Heart right ventricle (tissue), 16 donors: ENCODE measurements around the gene SSBP3. TPM values are rescaled to one million over a fixed set of nuclear protein-coding genes. Genes with fewer than 3 reads are reported as not detected.

Source experiments
- ATAC-seq, 8 donors: fragments of 200-7000 bp; cut with Tn5 transposase; one replicate each; pipeline ENCODE4 v1.9.1; 2020; ENCODE audit warnings: mild to moderate bottlenecking in 8 of 8, moderate library complexity in 8 of 8, moderate number of reproducible peaks in 1 of 8
- DNase-seq, 2 donors: peaks; one replicate each; pipeline ENCODE4 v3.0.0-alpha.2; 2020
- H3K27ac ChIP-seq, 10 donors: fragments of 200-600 bp; sonication (generic) in 2 of 10; one replicate each; pipeline versions ENCODE4 v1.5.0 to v1.8.0; 2020 to 2022; ENCODE audit warnings: mild to moderate bottlenecking in 3 of 10
- H3K27me3 ChIP-seq, 7 donors: fragments of 200-600 bp; one replicate each; pipeline ENCODE4 v1.8.0; 2021 to 2022; ENCODE audit warnings: mild to moderate bottlenecking in 2 of 7
- H3K36me3 ChIP-seq, 9 donors: fragments of 200-600 bp; sonication (generic) in 1 of 9; one replicate each; pipeline versions ENCODE4 v1.5.0 to v1.8.0; 2020 to 2022; ENCODE audit warnings: mild to moderate bottlenecking in 2 of 9
- H3K4me1 ChIP-seq, 9 donors: fragments of 200-600 bp; sonication (generic) in 1 of 9; one replicate each; pipeline versions ENCODE4 v1.5.0 to v1.8.0; 2020 to 2022; ENCODE audit warnings: mild to moderate bottlenecking in 4 of 9
- H3K4me3 ChIP-seq, 10 donors: fragments of 200-600 bp; sonication (generic) in 2 of 10; one replicate each; pipeline versions ENCODE4 v1.5.0 to v1.8.0; 2020 to 2022; ENCODE audit warnings: mild to moderate bottlenecking in 7 of 10, moderate library complexity in 2 of 10
- H3K9me3 ChIP-seq, 11 donors: fragments of 200-600 bp in 10 of 11; sonication (generic) in 2 of 11; one replicate each; pipeline versions ENCODE4 v1.5.0 to v1.8.0; 2013 to 2022; ENCODE audit warnings: mild to moderate bottlenecking in 2 of 11, control low read depth in 1 of 11, moderate library complexity in 1 of 11
- WGBS, 2 donors: extraction: QIAGEN DNeasy Blood & Tissue Kit; methylation state at CpG; one replicate each; pipeline ENCODE4 v1.1.7; 2013; ENCODE audit warnings: inconsistent platforms in 1 of 2; 5-methylcytosine and 5-hydroxymethylcytosine counted together
- intact Hi-C, 10 donors: fragments of 100-400 bp; cut with DNase I; formaldehyde crosslinking; loops; one replicate each; pipeline versions ENCODE4 v1.11.1 to v1.14.2; 2022
- polyA plus RNA-seq, 2 donors: library from polyadenylated mRNA; stranded (reverse); fragments of 200-250 nt; gene quantifications; one replicate each; pipeline ENCODE4 v1.2.3, GENCODE V29; 2013
- total RNA-seq, 10 donors: library from RNA; stranded (reverse); fragmentation: NEBNext Ultra II Directional in 3 of 10; extraction: Animal tissue kit (Norgen Biotek cat#: 25700) in 3 of 10; gene quantifications; one replicate each; pipeline versions ENCODE4 v1.2.1 to v1.2.4, GENCODE V29; 2021 to 2023
- TF ChIP-seq, protein P1 (sequence below), 9 donors: fragments of 200-600 bp; sonication (generic) in 2 of 9; IDR thresholded peaks; one replicate each; pipeline versions ENCODE4 v1.5.0 to v1.8.0; 2021 to 2022; ENCODE audit warnings: antibody characterized with exemption in 9 of 9, mild to moderate bottlenecking in 5 of 9, moderate library complexity in 1 of 9
- donor health status: Arrhythmogenic right ventricular cardiomyopathy.
- donor health status: ischemic (EF 13 %, LVEDD 7.1; RV severe dilation, severe dysfunction).
- donor health status: healthy with polysubstance abuse.
- donor health status: DM: no; HTN: yes; CAD: no.
- donor health status: DM: no; HTN: no; CAD: no.
- donor health status: ischemic (EF 25% LVEDD 6.9; RV normal size, moderate dysfunction).
- donor health status: ischemic (EF 25% LVEDD 5.7; RV mildly dilated, moderate dysfunction).
- donor health status: healthy.
- donor health status: DM: yes; HTN: yes; CAD: no.
- donor health status: Ischemic cardiomyopathy.
- donor health status: ischemic (EF 35%, LVEDD 5.7; RV mildly dilated, moderate dysfunction).
- donor health status: nonischemic (EF 11% LVEDD 7.7; RV severe dilation, severe dysfunction).
- donor health status: DM: yes; HTN: yes; CAD: no.
- donor health status: PGD.
- donor health status: ischemic (EF 29% LVEDD 5.4; RV normal size, mild dysfunction).
- donor health status: nonischemic (EF 23%, LVEDD 6.1; RV moderate dilation, normal function).

The SSBP3 gene
- total and polyA plus RNA-seq, 12 donors, result 17.6 to 71.9 (median 52.8) TPM

DNA sequence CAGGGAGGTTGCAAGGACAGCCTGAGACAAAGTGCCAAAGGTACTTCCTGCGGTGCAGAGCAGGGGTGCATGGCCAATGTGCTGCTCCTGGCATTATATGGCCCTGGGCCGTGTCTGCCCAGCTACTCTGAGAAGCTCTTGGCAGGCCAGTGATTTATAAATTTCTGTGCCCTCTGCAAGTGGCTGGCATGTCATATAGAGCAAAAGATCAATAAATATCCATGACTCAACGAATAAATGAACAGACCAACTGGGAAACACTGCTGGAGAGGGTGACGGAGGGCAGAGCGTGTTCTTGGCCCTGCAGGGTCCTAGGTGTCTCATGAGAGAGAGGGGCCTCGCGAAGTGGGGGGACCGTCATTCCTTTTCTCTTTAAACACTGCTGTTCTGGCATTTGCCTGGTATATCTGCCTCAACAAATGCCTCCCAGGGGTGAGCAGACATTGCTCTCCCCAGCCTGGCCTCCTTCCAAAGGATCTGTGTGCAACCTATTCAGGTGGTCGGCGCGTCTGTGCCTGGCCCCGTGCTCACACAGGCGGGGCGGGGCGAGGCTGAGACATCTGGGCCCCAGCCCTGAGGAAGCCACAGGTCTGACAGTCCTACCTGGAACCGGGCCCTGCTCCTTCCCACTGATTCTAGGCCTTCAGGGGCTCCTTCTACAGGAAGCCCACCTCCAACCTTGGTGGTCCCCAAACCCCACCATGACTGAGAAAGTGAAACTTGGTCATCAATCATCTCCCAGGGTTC is 123.9 kb downstream of the SSBP3 start:
- ATAC-seq, result no peak
- TF ChIP-seq, protein P1, sequence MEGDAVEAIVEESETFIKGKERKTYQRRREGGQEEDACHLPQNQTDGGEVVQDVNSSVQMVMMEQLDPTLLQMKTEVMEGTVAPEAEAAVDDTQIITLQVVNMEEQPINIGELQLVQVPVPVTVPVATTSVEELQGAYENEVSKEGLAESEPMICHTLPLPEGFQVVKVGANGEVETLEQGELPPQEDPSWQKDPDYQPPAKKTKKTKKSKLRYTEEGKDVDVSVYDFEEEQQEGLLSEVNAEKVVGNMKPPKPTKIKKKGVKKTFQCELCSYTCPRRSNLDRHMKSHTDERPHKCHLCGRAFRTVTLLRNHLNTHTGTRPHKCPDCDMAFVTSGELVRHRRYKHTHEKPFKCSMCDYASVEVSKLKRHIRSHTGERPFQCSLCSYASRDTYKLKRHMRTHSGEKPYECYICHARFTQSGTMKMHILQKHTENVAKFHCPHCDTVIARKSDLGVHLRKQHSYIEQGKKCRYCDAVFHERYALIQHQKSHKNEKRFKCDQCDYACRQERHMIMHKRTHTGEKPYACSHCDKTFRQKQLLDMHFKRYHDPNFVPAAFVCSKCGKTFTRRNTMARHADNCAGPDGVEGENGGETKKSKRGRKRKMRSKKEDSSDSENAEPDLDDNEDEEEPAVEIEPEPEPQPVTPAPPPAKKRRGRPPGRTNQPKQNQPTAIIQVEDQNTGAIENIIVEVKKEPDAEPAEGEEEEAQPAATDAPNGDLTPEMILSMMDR (IDR thresholded peaks at IDR 0.05), result no peak
- Histone ChIP-seq H3K36me3 (peaks cover 0 to 18% (median 3%) of the 10 kb centered on the region in 9 donors), H3K9me3 (no peaks in the 10 kb centered on the region), H3K27me3 (no peaks in the 10 kb centered on the region), H3K4me1 (peaks cover 32 to 68% (median 55%) of the 10 kb centered on the region in 9 donors), H3K27ac (no peak overlapping the region), H3K4me3 (no peak overlapping the region)
- 86 to 89% methylated on average over 16 of the region's 16 CpGs for WGBS, 2 donors
- DNase-seq, result no peak
- intact Hi-C loops, result no loop called here

DNA sequence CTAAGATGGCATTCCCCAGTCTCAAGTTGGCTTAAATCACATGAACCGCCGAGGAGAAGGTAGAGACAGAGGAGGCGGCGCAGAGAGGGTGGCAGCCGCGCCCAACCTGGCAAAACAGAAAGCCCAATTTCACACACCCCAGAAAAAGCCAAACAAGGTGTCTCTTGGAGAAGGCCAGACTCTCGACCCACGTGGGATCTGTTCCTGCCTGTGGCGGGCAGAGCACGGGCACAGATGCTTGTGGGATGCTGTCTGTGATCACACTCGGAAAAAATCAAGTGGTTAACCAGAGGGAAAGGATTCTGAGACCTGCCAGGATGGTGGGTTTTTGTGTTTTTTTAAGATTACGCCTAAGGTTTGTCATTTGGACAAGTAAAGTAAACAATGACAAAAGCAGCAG is 125.5 kb downstream of the SSBP3 start:
- TF ChIP-seq, protein P1 (IDR thresholded peaks at IDR 0.05), result no peak
- ATAC-seq (no peak), DNase-seq (no peak)
- no peak overlapping the region for H3K4me3 ChIP-seq
- whole genome bisulfite sequencing, 2 donors, result 95 to 96% methylated on average over 12 of the region's 12 CpGs
- intact Hi-C loops, result no loop called here
- peaks cover 31 to 68% (median 55%) of the 10 kb centered on the region in 9 donors for H3K4me1 ChIP-seq
- H3K27ac ChIP-seq, result no peak overlapping the region
- H3K27me3 ChIP-seq, result no peaks in the 10 kb centered on the region
- H3K9me3 ChIP-seq, result no peaks in the 10 kb centered on the region
- H3K36me3 ChIP-seq, result peaks cover 0 to 18% (median 3%) of the 10 kb centered on the region in 9 donors

DNA sequence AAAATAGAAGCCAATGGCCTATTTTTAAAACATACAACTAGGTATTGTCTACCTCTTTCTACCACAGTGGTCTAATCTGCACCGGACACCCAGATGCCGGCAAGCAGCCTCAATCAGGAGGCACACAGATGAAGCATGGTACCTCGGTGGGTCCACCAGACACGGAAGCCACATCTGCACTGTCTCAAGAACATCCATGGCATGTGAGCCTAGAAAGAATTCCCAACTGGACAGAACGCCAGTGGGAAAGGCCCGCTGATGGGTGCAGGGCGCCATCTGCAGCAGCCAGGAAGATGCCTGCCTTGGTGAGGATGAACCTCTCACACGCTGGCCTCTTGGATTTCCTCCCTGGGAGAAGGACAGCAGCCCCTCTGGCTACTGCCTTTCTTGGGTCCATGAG is 126.7 kb downstream of the SSBP3 start:
- DNase-seq (no peak), ATAC-seq (no peak)
- H3K4me1 ChIP-seq, result peaks cover 43 to 77% (median 67%) of the 10 kb centered on the region in 9 donors
- TF ChIP-seq, protein P1 (IDR thresholded peaks at IDR 0.05), result no peak
- peak overlapping the region in 9 of 10 donors; percentile 14 to 91 (median 81) for H3K27ac ChIP-seq
- no peak overlapping the region for H3K4me3 ChIP-seq
- no peaks in the 10 kb centered on the region for H3K9me3 ChIP-seq
- H3K36me3 ChIP-seq, result peaks cover 0 to 18% (median 3%) of the 10 kb centered on the region in 9 donors
- 94 to 96% methylated on average over 8 of the region's 8 CpGs for WGBS, 2 donors
- intact Hi-C loops, result loop anchor here in 7 of 10 donors (5.0 to 10.0 kb wide), 7 partner anchors 33 to 208 kb away; partner anchors contain the start of genes SSBP3 (in 3 of the 7), CYB5RL (in 1 of the 7) and MRPL37 (in 1 of the 7)
- H3K27me3 ChIP-seq, result no peaks in the 10 kb centered on the region

DNA sequence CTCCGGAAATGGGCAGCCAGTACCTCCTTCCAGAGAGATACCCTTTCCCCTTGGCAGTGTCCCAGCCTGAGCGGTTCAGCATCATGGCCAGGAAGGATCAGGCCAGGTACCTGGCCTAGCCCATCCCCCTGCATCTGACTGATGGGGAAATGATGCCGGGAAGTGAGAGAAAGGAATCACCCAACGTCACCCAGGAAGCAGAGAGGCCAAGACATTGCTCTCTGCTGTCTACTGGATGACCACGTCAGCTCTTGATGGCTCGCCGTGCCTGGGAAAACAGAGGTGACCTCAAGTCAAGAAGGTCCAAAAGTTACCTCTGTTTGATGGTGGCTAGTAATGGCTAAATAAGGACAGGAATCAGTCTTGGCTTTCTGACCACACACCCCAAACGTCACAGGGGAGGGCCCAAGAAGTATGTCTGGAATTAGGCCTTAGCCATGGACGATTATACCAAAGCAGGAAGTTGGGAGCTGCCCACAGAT is 127.2 kb downstream of the SSBP3 start:
- DNase-seq (peak in 1 of 2 donors; percentile 41), ATAC-seq (peak in 5 of 8 donors; percentile 6 to 67 (median 28))
- peaks cover 0 to 18% (median 3%) of the 10 kb centered on the region in 9 donors for H3K36me3 ChIP-seq
- intact Hi-C loops, result loop anchor here in 7 of 10 donors (5.0 to 10.0 kb wide), 7 partner anchors 33 to 208 kb away; partner anchors contain the start of genes SSBP3 (in 3 of the 7), CYB5RL (in 1 of the 7) and MRPL37 (in 1 of the 7)
- H3K4me1 ChIP-seq, result peaks cover 48 to 81% (median 71%) of the 10 kb centered on the region in 9 donors
- no peak overlapping the region for H3K4me3 ChIP-seq
- TF ChIP-seq, protein P1 (IDR thresholded peaks at IDR 0.05), result no peak
- H3K27me3 ChIP-seq, result no peaks in the 10 kb centered on the region
- WGBS, 2 donors, result 61 to 64% methylated on average over 9 of the region's 9 CpGs
- H3K9me3 ChIP-seq, result no peaks in the 10 kb centered on the region
- H3K27ac ChIP-seq, result peak overlapping the region in 9 of 10 donors; percentile 14 to 91 (median 81)
